NCI-H526 (cell line): Measurements from ENCODE around the gene PHACTR1.

ENCODE experiments used
- DNase-seq, 2 experiments: peaks; one replicate each; lab custom pipeline; 2025; lab: John Stamatoyannopoulos, UW

The PHACTR1 gene

GRCh38 chr6:12849809-12850198, 133.2 kb downstream of the PHACTR1 start:
- no peak for DNase-seq

- no peak for DNase-seq
Measured at GRCh38 chr6:12851123-12851695, 134.6 kb downstream of the PHACTR1 start.

GRCh38 chr6:12861603-12862002, 145.0 kb downstream of the PHACTR1 start:
- DNase-seq: no peak

DNA sequence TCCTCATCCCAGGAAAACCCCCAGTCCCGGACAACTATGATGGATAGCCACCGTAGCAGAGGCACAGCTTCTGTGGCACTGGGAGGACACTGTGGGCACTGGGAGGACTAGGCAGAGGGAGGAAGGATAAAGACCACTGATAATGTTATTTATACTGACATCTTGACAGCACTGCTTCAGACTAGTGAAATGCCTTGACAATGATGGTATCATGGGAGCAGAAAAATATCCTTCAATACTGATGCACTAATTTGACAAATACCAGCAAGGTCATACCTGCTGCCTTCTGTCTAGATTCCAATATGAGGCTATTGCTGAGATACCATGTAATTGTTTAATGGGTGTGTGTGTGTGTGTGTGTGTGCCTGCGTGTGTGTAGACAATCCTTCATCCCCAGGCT, 148.6 kb downstream of the PHACTR1 start:
- DNase-seq: no peak

DNA sequence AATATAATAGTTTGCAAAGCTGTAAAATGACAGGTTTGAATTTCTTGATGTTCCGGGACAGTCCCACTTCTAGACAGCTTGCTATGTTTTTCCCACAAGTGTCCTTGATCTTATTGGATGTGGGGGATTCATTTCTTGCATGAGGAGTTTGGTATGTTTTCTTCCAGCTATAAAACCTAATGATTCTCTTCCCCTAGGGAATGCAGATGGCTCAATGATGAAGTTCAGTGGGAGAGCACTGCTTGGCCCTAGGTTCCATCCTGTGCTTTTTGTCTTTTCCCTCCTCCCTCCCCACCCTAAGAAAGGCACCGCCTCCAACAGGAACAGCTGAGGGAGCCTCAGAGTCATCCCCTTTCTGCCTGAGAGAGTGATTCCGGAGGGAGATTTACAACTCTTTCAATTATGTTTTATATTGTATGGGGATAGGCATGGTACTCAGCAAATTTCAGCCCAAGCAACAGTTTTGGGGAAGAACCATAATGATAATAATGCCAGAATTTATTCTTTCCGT, 149.2 kb downstream of the PHACTR1 start:
- no peak for DNase-seq

- DNase-seq: no peak
Measured at GRCh38 chr6:12866422-12867029, 150.0 kb downstream of the PHACTR1 start.

DNA sequence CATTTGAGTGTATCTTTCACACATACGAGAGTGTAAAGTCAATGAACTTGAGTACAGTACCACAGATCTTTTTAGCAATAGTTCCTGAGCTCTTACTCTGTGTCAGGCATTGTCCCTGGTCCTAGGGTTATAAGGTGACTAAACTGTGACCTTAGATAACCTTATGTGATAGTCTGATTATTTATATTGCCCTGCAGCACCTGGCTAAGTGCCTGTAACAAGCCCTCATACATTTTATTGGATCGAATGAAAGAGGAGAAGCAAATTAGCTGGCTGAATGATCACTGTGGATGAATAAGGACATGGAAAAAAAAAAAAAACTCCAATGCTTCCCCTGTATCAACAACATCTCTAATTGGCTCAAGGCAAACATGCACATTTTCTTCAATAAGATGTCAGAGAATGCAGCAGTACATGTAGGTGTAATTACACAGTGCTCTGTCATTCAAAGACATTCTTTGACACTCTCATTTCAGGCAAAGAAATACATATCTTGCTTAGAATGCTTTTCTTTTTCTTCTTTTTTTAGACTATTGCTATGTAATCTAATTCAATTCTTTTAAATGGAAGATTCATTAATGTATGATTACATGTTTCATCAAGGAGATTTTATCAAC, 153.4 kb downstream of the PHACTR1 start:
- peak; percentile 18 to 26 for DNase-seq

- no peak for DNase-seq
Measured at GRCh38 chr6:12873691-12874090, 157.1 kb downstream of the PHACTR1 start.

- DNase-seq: no peak
Measured at GRCh38 chr6:12875051-12875450, 158.5 kb downstream of the PHACTR1 start.

GRCh38 chr6:12878741-12879140, 162.2 kb downstream of the PHACTR1 start:
- no peak for DNase-seq

DNA sequence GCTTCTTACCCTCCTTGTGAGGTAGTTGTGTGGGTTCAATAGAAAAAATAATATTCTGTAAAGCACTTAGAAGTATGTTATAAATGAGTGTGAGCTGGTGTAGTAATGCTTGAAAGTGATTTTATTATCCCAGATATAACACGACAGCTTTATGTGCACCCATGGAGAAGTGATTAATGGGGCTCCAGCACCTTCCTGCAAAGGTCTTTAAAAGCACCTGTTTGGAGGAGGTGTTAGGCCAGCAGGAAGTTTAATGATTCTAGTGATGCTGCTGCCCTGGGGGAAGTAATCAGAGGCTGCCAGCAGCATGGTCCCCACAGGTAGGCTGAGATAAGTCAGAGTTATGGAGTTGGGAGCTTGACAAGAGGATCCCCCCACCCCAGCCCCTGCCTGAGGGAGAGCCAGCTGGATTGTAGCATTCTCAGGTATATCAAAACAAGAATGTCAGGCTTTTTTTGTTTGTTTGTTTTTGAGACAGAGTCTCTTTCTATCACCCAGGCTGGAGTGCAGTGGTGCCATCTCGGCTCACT, 166.3 kb downstream of the PHACTR1 start:
- no peak for DNase-seq

DNA sequence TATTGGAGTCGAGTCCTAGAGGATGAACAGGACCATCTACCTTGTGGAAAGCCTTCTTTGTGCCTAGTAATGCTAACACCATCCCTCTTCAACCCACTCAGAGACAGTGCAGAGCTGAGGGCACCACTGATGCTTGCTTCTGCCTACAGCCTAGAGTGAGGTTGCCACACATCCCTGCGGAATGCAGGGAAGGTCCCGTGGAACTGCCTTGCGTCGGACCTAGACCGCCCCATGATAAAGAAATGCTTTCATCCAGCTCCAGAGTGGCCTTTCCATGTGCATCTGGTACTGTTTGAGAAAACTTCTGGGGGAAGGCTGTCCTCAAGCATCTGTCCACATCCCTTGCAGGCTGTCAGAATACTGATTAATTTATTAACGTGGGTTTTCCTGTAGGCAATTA, 168.4 kb downstream of the PHACTR1 start:
- no peak for DNase-seq

DNA sequence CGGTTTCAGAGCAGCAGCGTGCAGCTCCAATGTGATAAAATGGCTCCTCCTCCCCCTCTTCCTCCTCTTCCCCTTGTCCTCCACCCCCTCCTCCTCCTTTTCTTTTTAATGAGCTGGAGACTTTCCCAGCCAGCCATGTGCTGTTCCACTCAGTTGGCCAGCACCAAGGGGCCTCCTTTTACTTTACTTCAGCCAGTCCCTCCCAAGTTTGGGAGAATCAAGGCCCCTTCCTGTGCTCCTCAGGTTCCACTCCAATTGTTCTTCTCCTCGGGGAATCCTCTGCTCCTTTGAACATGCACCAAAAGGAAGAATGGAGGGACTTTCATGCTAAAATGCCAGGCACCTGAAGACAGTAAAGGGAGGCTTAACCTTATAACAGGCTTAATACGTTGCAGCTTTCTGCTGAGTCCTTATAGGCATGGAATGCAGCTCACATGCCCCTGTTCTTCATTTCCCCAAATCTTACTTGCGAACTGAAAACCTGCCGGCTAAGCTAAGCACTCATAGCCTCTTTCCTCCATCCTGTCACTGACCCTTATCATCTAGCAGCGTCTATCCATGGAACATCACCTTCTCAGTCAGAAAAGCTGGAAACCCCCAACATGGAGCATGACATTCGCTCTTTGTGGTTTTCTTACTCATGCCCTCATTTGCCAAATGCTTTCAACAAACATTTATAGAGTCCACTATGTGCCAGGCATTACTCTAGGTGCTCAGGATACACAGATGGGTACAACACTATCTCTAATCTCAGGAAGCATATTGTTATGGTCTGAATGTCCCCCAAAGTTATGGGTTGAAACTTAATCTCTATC, 170.6 kb downstream of the PHACTR1 start:
- no peak for DNase-seq

GRCh38 chr6:12890171-12890790, 173.7 kb downstream of the PHACTR1 start:
- DNase-seq: peak in 1 of 2 experiments; percentile 12

GRCh38 chr6:12891595-12891994, 175.0 kb downstream of the PHACTR1 start:
- DNase-seq: no peak

GRCh38 chr6:12892151-12892550, 175.6 kb downstream of the PHACTR1 start:
- DNase-seq: no peak

- no peak for DNase-seq
Measured at GRCh38 chr6:12893036-12893435, 176.5 kb downstream of the PHACTR1 start.

GRCh38 chr6:12895721-12896120, 179.2 kb downstream of the PHACTR1 start:
- no peak for DNase-seq

DNA sequence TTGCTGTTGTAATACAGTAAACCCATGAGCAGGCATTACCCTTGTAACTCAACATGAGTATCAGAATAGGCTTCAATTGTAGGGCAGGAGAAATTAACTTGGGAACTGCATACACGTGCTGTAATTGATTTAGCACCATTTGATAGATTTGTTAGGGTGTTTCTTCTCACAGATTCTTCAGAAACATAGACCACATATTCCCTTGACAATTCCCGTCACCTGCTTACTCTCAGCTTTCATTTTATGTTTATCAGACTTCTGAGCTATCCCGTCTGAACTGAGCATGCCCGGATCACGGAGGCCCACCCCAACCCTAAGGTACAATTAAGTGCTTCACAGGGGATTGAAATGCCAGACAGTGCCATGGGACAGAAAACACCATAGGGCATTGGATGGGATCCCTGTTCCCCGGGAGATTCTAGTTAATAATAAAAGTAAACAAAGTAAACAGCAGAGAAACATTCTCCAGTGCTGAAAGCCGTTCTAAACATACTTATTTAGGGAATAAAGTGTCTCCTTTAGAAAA, 179.7 kb downstream of the PHACTR1 start:
- DNase-seq: no peak

DNA sequence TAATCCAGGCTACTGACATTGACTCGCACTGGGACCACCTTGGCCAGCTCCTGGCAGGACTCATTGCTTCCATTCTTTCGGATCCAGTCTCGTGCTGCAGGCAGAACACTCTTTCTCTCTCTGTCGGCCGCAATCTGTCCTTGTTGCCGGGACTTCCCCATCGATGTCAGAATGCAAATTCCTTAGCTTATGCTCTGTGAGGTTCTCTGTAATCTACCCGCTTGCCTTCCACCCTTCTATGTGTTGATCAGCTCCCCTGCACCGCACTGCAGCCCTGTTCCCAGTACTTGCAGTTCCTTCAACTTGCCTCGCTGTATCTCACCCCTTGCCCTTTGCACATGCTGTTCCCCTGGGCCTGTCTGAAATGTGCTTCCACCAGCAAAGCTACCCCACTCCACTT, 182.0 kb downstream of the PHACTR1 start:
- no peak for DNase-seq

GRCh38 chr6:12899046-12899833, 182.7 kb downstream of the PHACTR1 start:
- peak in 1 of 2 experiments; percentile 12 for DNase-seq
